Measurements from ENCODE around the gene HPS1.

- TF ChIP-seq CTCF (conservative IDR thresholded peaks at IDR 0.05), result no peak
- no peak for TF ChIP-seq ZFX (IDR thresholded peaks at IDR 0.05)
These were observed 76.9 kb downstream of the HPS1 start for GRCh38 chr10:98369801-98370200.

Data from C4-2B (cell line).